ENCODE data around the gene GOSR1. TPM values are rescaled to one million over a fixed set of nuclear protein-coding genes. Genes with fewer than 3 reads are reported as not detected.
"Not testable (repeated sequence)": the region's sequence is repeated elsewhere in the genome, so short reads cannot be mapped to it uniquely, and the experiment has no call there.

Gene GOSR1
- total RNA-seq, 1 donor from 2014 or later, result 38.9 TPM

GRCh38 chr17:30526401-30526800, 49.2 kb downstream of the GOSR1 start:
- Mint-ChIP-seq H3K4me3 (no peak overlapping the region), H3K4me1 (peaks cover 4% of the 10 kb centered on the region), H3K36me3 (peaks cover 23% of the 10 kb centered on the region), H3K27me3 (ENCODE audit: insufficient read depth, low read depth) (no peaks in the 10 kb centered on the region), H3K27ac (no peak overlapping the region), H3K9me3 (peaks cover 13% of the 10 kb centered on the region)
- DNase-seq (ENCODE audit: low spot score), result no peak
- H3K36me3 ChIP-seq, result peaks cover 12% of the 10 kb centered on the region
- no peaks in the 10 kb centered on the region for H3K79me2 ChIP-seq (ENCODE audit: low read depth)
- H4K20me1 ChIP-seq (ENCODE audit: low read depth), result no peaks in the 10 kb centered on the region
- no peak overlapping the region for H3K27ac ChIP-seq
- no peaks in the 10 kb centered on the region for H3K9me3 ChIP-seq (ENCODE audit: low read depth)
- H3K27me3 ChIP-seq, result no peaks in the 10 kb centered on the region
- no peak overlapping the region for H3K4me3 ChIP-seq
- TF ChIP-seq EZH2 (IDR thresholded peaks at IDR 0.05), result no peak
- no peak for TF ChIP-seq CTCF (IDR thresholded peaks at IDR 0.05)
- TF ChIP-seq EZH2phosphoT487 (IDR thresholded peaks at IDR 0.05), result no peak
- no peak overlapping the region for H2AFZ ChIP-seq (replicated peaks)
- peaks cover 25% of the 10 kb centered on the region for H3F3A ChIP-seq (ENCODE audit: low read depth)
- no peak overlapping the region for H3K4me2 ChIP-seq
- H3K9ac ChIP-seq, result no peak overlapping the region
- H3K4me1 ChIP-seq, result peaks cover 12% of the 10 kb centered on the region

- not testable (repeated sequence) for H2AFZ ChIP-seq (replicated peaks); DNase-seq (ENCODE audit: low spot score); H3K27me3 ChIP-seq; H4K20me1 ChIP-seq (ENCODE audit: low read depth); H3K36me3 ChIP-seq; H3K79me2 ChIP-seq (ENCODE audit: low read depth); H3K4me1 Mint-ChIP-seq; H3K27me3 Mint-ChIP-seq (ENCODE audit: insufficient read depth, low read depth); H3K9me3 Mint-ChIP-seq; H3K4me3 ChIP-seq; H3K36me3 Mint-ChIP-seq; H3K9ac ChIP-seq; H3K27ac Mint-ChIP-seq; H3K9me3 ChIP-seq (ENCODE audit: low read depth); H3K4me3 Mint-ChIP-seq; H3K4me2 ChIP-seq; H3K27ac ChIP-seq
- peaks cover 12% of the 10 kb centered on the region for H3K4me1 ChIP-seq
- peaks cover 25% of the 10 kb centered on the region for H3F3A ChIP-seq (ENCODE audit: low read depth)
Measured at GRCh38 chr17:30528701-30529100, 51.5 kb downstream of the GOSR1 start.

- no peaks in the 10 kb centered on the region for H4K20me1 ChIP-seq (ENCODE audit: low read depth)
- peaks cover 15% of the 10 kb centered on the region for H3F3A ChIP-seq (ENCODE audit: low read depth)
- no peaks in the 10 kb centered on the region for H3K9me3 Mint-ChIP-seq
Measured at GRCh38 chr17:30530346-30531025, 53.3 kb downstream of the GOSR1 start.

More at GRCh38 chr17:30530346-30531025, 53.3 kb downstream of the GOSR1 start:
- no peak overlapping the region for H3K27ac Mint-ChIP-seq
- H3K4me3 Mint-ChIP-seq, result no peak overlapping the region
- TF ChIP-seq EZH2 (IDR thresholded peaks at IDR 0.05), result no peak
- no peak for TF ChIP-seq CTCF (IDR thresholded peaks at IDR 0.05)
- no peak for TF ChIP-seq EZH2phosphoT487 (IDR thresholded peaks at IDR 0.05)
- no peaks in the 10 kb centered on the region for H3K79me2 ChIP-seq (ENCODE audit: low read depth)
- H3K4me1 Mint-ChIP-seq, result no peaks in the 10 kb centered on the region
- H3K4me3 ChIP-seq, result no peak overlapping the region
- peaks cover 7% of the 10 kb centered on the region for H3K4me1 ChIP-seq
- H3K36me3 ChIP-seq, result no peaks in the 10 kb centered on the region
- H3K9ac ChIP-seq, result no peak overlapping the region
- H3K27ac ChIP-seq, result no peak overlapping the region
- no peaks in the 10 kb centered on the region for H3K27me3 Mint-ChIP-seq (ENCODE audit: insufficient read depth, low read depth)
- no peaks in the 10 kb centered on the region for H3K9me3 ChIP-seq (ENCODE audit: low read depth)
- no peaks in the 10 kb centered on the region for H3K36me3 Mint-ChIP-seq
- no peaks in the 10 kb centered on the region for H3K27me3 ChIP-seq
- DNase-seq (ENCODE audit: low spot score), result no peak
- H2AFZ ChIP-seq (replicated peaks), result no peak overlapping the region
- H3K4me2 ChIP-seq, result no peak overlapping the region
